Ecto neural progenitor cell (in vitro differentiated cells): ENCODE data around the gene KRTAP20-1.

Experiments
- DNase-seq: peaks from one replicate; pipeline ENCODE4 v3.0.0-alpha.2; 2018; ENCODE audit warnings: low spot score

The KRTAP20-1 gene

GRCh38 chr21:30616125-30616524, at the start of gene KRTAP20-1:
Gene KRTAP20-1 (plus strand): TSS chr21:30616425. CDS start chr21:30616455, 30 bp downstream.
- no peak for DNase-seq

- DNase-seq: no peak
Observed at GRCh38 chr21:30567617-30568016, 48.6 kb upstream of the KRTAP20-1 start.

- no peak for DNase-seq
Observed at GRCh38 chr21:30577766-30578165, 38.5 kb upstream of the KRTAP20-1 start.

GRCh38 chr21:30579346-30579745, 36.9 kb upstream of the KRTAP20-1 start:
- no peak for DNase-seq

- no peak for DNase-seq
Observed at GRCh38 chr21:30580132-30580531, 36.1 kb upstream of the KRTAP20-1 start.

- no peak for DNase-seq
Observed at GRCh38 chr21:30582870-30583269, 33.4 kb upstream of the KRTAP20-1 start.

GRCh38 chr21:30590297-30590696, 25.9 kb upstream of the KRTAP20-1 start, which contains the start of gene KRTAP22-2:
Gene KRTAP22-2 (minus strand): TSS chr21:30590397.
- DNase-seq: no peak

- no peak for DNase-seq
Observed at GRCh38 chr21:30592140-30592539, 24.1 kb upstream of the KRTAP20-1 start, which contains the start of gene KRTAP6-3. Gene KRTAP6-3 (plus strand): TSS chr21:30592440. CDS start chr21:30592446, 6 bp downstream.

GRCh38 chr21:30598802-30599201, 17.4 kb upstream of the KRTAP20-1 start, which contains the start of gene KRTAP6-2:
Gene KRTAP6-2 (minus strand): TSS chr21:30598902. CDS start chr21:30598874, 28 bp downstream.
- DNase-seq: no peak

- DNase-seq: no peak
Observed at GRCh38 chr21:30600787-30601186, 15.4 kb upstream of the KRTAP20-1 start, which contains the start of gene KRTAP22-1. Gene KRTAP22-1 (plus strand): TSS chr21:30601087.

- no peak for DNase-seq
Observed at GRCh38 chr21:30605968-30606367, 10.3 kb upstream of the KRTAP20-1 start.

- DNase-seq: no peak
Observed at GRCh38 chr21:30612132-30612531, 4.1 kb upstream of the KRTAP20-1 start.

GRCh38 chr21:30613836-30614235, 2.4 kb upstream of the KRTAP20-1 start, which contains the start of gene KRTAP6-1:
Gene KRTAP6-1 (minus strand): TSS chr21:30613930. CDS start chr21:30613904, 26 bp downstream.
- no peak for DNase-seq

GRCh38 chr21:30615199-30615598, 1.0 kb upstream of the KRTAP20-1 start:
- DNase-seq: no peak

GRCh38 chr21:30620080-30620479, 3.9 kb downstream of the KRTAP20-1 start:
- DNase-seq: no peak

- no peak for DNase-seq
Observed at GRCh38 chr21:30620522-30620921, 4.3 kb downstream of the KRTAP20-1 start, which contains the start of gene KRTAP20-4. Gene KRTAP20-4 (plus strand): TSS chr21:30620627.

GRCh38 chr21:30623362-30623761, 7.1 kb downstream of the KRTAP20-1 start:
- DNase-seq: no peak

- no peak for DNase-seq
Observed at GRCh38 chr21:30625449-30626165, 9.4 kb downstream of the KRTAP20-1 start.

GRCh38 chr21:30628109-30628508, 11.9 kb downstream of the KRTAP20-1 start:
- DNase-seq: no peak

GRCh38 chr21:30629200-30629599, 13.0 kb downstream of the KRTAP20-1 start:
- DNase-seq: no peak

- DNase-seq: no peak
Observed at GRCh38 chr21:30634906-30635305, 18.7 kb downstream of the KRTAP20-1 start, which contains the start of gene KRTAP20-2. Gene KRTAP20-2 (plus strand): TSS chr21:30635206. CDS start chr21:30635264, 58 bp downstream.

GRCh38 chr21:30638686-30639085, 22.5 kb downstream of the KRTAP20-1 start:
- DNase-seq: no peak

- no peak for DNase-seq
Observed at GRCh38 chr21:30642564-30642963, 26.3 kb downstream of the KRTAP20-1 start, which contains the start of gene KRTAP20-3. Gene KRTAP20-3 (plus strand): TSS chr21:30642864.
